Measurements from ENCODE around the gene FPR1. TPM values are rescaled to one million over a fixed set of nuclear protein-coding genes. Genes with fewer than 3 reads are reported as not detected.

FPR1 gene
- total RNA-seq, 1 donor = 5.1 TPM

GRCh38 chr19:51737924-51738323, 13.8 kb downstream of the FPR1 start:
- peak overlapping the region; percentile 56 for H2AFZ ChIP-seq (ENCODE audit: low read length)
- H3K27ac ChIP-seq (ENCODE audit: low read depth, low read length) = peak overlapping the region; percentile 85
- H3K4me1 ChIP-seq (ENCODE audit: insufficient read depth, low read length) = peaks cover 47% of the 10 kb centered on the region
- no peak for TF ChIP-seq CTCF (IDR thresholded peaks at IDR 0.05; ENCODE audit: extremely low read depth, low read depth, low read length)
- no peaks in the 10 kb centered on the region for H3K9me3 ChIP-seq (ENCODE audit: low read depth, low read length)
- no peaks in the 10 kb centered on the region for H3K79me2 ChIP-seq (ENCODE audit: insufficient read depth, low read length)
- H3K27me3 ChIP-seq (ENCODE audit: insufficient read depth, low read length) = no peaks in the 10 kb centered on the region
- H3K36me3 ChIP-seq (ENCODE audit: insufficient read depth, low read length) = no peaks in the 10 kb centered on the region
- H4K20me1 ChIP-seq (ENCODE audit: insufficient read depth, low read length) = no peaks in the 10 kb centered on the region
- no peak for DNase-seq (ENCODE audit: insufficient read length, low spot score, missing footprints)
- H3K4me2 ChIP-seq (ENCODE audit: insufficient read depth, low read length) = no peak overlapping the region
- no peak overlapping the region for H3K4me3 ChIP-seq (ENCODE audit: insufficient read depth, low read length)

- no peaks in the 10 kb centered on the region for H3K9me3 ChIP-seq (ENCODE audit: low read depth, low read length)
- no peak for TF ChIP-seq CTCF (IDR thresholded peaks at IDR 0.05; ENCODE audit: extremely low read depth, low read depth, low read length)
- no peaks in the 10 kb centered on the region for H3K36me3 ChIP-seq (ENCODE audit: insufficient read depth, low read length)
- no peaks in the 10 kb centered on the region for H3K79me2 ChIP-seq (ENCODE audit: insufficient read depth, low read length)
- no peak overlapping the region for H2AFZ ChIP-seq (ENCODE audit: low read length)
- H3K27me3 ChIP-seq (ENCODE audit: insufficient read depth, low read length) = no peaks in the 10 kb centered on the region
- peak overlapping the region; percentile 85 for H3K27ac ChIP-seq (ENCODE audit: low read depth, low read length)
- H4K20me1 ChIP-seq (ENCODE audit: insufficient read depth, low read length) = no peaks in the 10 kb centered on the region
- H3K4me3 ChIP-seq (ENCODE audit: insufficient read depth, low read length) = no peak overlapping the region
- H3K4me1 ChIP-seq (ENCODE audit: insufficient read depth, low read length) = peaks cover 42% of the 10 kb centered on the region
- no peak overlapping the region for H3K4me2 ChIP-seq (ENCODE audit: insufficient read depth, low read length)
- DNase-seq (ENCODE audit: insufficient read length, low spot score, missing footprints) = no peak
Measured at GRCh38 chr19:51737389-51737788, 14.3 kb downstream of the FPR1 start.

- H3K4me1 ChIP-seq (ENCODE audit: insufficient read depth, low read length) = peaks cover 38% of the 10 kb centered on the region
- peak overlapping the region; percentile 89 for H3K27ac ChIP-seq (ENCODE audit: low read depth, low read length)
- no peaks in the 10 kb centered on the region for H3K79me2 ChIP-seq (ENCODE audit: insufficient read depth, low read length)
- H3K4me3 ChIP-seq (ENCODE audit: insufficient read depth, low read length) = peak overlapping the region; percentile 20
- no peaks in the 10 kb centered on the region for H3K27me3 ChIP-seq (ENCODE audit: insufficient read depth, low read length)
- H4K20me1 ChIP-seq (ENCODE audit: insufficient read depth, low read length) = no peaks in the 10 kb centered on the region
- H3K9me3 ChIP-seq (ENCODE audit: low read depth, low read length) = no peaks in the 10 kb centered on the region
- no peak overlapping the region for H2AFZ ChIP-seq (ENCODE audit: low read length)
- H3K36me3 ChIP-seq (ENCODE audit: insufficient read depth, low read length) = no peaks in the 10 kb centered on the region
- peak overlapping the region; percentile 48 for H3K4me2 ChIP-seq (ENCODE audit: insufficient read depth, low read length)
- DNase-seq (ENCODE audit: insufficient read length, low spot score, missing footprints) = peak; percentile 90
- TF ChIP-seq CTCF (IDR thresholded peaks at IDR 0.05; ENCODE audit: extremely low read depth, low read depth, low read length) = no peak
Measured at GRCh38 chr19:51735759-51736449, 15.8 kb downstream of the FPR1 start.

- H3K27ac ChIP-seq (ENCODE audit: low read depth, low read length) = no peak overlapping the region
- no peaks in the 10 kb centered on the region for H4K20me1 ChIP-seq (ENCODE audit: insufficient read depth, low read length)
- TF ChIP-seq CTCF (IDR thresholded peaks at IDR 0.05; ENCODE audit: extremely low read depth, low read depth, low read length) = no peak
- no peaks in the 10 kb centered on the region for H3K36me3 ChIP-seq (ENCODE audit: insufficient read depth, low read length)
- no peak overlapping the region for H2AFZ ChIP-seq (ENCODE audit: low read length)
- no peak overlapping the region for H3K4me2 ChIP-seq (ENCODE audit: insufficient read depth, low read length)
- H3K4me1 ChIP-seq (ENCODE audit: insufficient read depth, low read length) = peaks cover 33% of the 10 kb centered on the region
- DNase-seq (ENCODE audit: insufficient read length, low spot score, missing footprints) = peak; percentile 65
- no peaks in the 10 kb centered on the region for H3K9me3 ChIP-seq (ENCODE audit: low read depth, low read length)
- H3K4me3 ChIP-seq (ENCODE audit: insufficient read depth, low read length) = no peak overlapping the region
- no peaks in the 10 kb centered on the region for H3K79me2 ChIP-seq (ENCODE audit: insufficient read depth, low read length)
- no peaks in the 10 kb centered on the region for H3K27me3 ChIP-seq (ENCODE audit: insufficient read depth, low read length)
Measured at GRCh38 chr19:51733742-51734522, 17.7 kb downstream of the FPR1 start.
